LoVo (cell line): ENCODE results near the gene VASH1.

Source experiments
- DNase-seq: peaks from one replicate; pipeline ENCODE4 v3.0.0-alpha.2; 2016; ENCODE audit warnings: low spot score

Gene VASH1

GRCh38 chr14:76772300-76773187, 11.3 kb downstream of the VASH1 start:
- no peak for DNase-seq

- DNase-seq = peak; percentile 36
Measured at GRCh38 chr14:76773188-76773885, 12.1 kb downstream of the VASH1 start.

- no peak for DNase-seq
Measured at GRCh38 chr14:76773956-76774820, 12.9 kb downstream of the VASH1 start.

GRCh38 chr14:76774821-76775694, 13.8 kb downstream of the VASH1 start:
- DNase-seq = no peak

GRCh38 chr14:76775695-76776427, 14.6 kb downstream of the VASH1 start:
- DNase-seq = no peak

GRCh38 chr14:76776428-76777251, 15.4 kb downstream of the VASH1 start:
- no peak for DNase-seq

GRCh38 chr14:76777721-76778120, 16.5 kb downstream of the VASH1 start:
- DNase-seq = no peak

GRCh38 chr14:76778546-76779215, 17.4 kb downstream of the VASH1 start:
- DNase-seq = no peak

- no peak for DNase-seq
Measured at GRCh38 chr14:76779221-76780057, 18.2 kb downstream of the VASH1 start.

- DNase-seq = no peak
Measured at GRCh38 chr14:76780058-76780345, 18.7 kb downstream of the VASH1 start.

- DNase-seq = no peak
Measured at GRCh38 chr14:76780360-76780759, 19.1 kb downstream of the VASH1 start.

- DNase-seq = no peak
Measured at GRCh38 chr14:76780875-76781647, 19.8 kb downstream of the VASH1 start.

- no peak for DNase-seq
Measured at GRCh38 chr14:76781648-76782051, 20.4 kb downstream of the VASH1 start.

GRCh38 chr14:76782115-76782884, 21.0 kb downstream of the VASH1 start:
- no peak for DNase-seq

GRCh38 chr14:76782885-76783566, 21.8 kb downstream of the VASH1 start:
- no peak for DNase-seq

- no peak for DNase-seq
Measured at GRCh38 chr14:76784266-76784874, 23.1 kb downstream of the VASH1 start.
